Neuronal stem cell (in vitro differentiated cells): ENCODE data around the gene BAZ2B.

Experiments used
- DNase-seq: peaks from one replicate; pipeline ENCODE4 v3.0.0-alpha.2; 2013; ENCODE audit warnings: low spot score
- H2AFZ ChIP-seq: one replicate; pipeline ENCODE4 v1.6.1; 2013; ENCODE audit warnings: mild to moderate bottlenecking, low read length, inconsistent platforms
- H2AK5ac ChIP-seq: 2 replicates; pipeline ENCODE4 v1.6.1; 2013; ENCODE audit warnings: low read depth, mild to moderate bottlenecking, inconsistent platforms, low read length, moderate library complexity, mixed read lengths
- H2BK120ac ChIP-seq: 2 replicates; pipeline ENCODE4 v1.6.1; 2013; ENCODE audit warnings: low read depth, mild to moderate bottlenecking, inconsistent platforms, low read length, moderate library complexity, mixed read lengths
- H2BK12ac ChIP-seq: one replicate; pipeline ENCODE4 v1.6.1; 2013; ENCODE audit warnings: low read length, inconsistent platforms
- H2BK15ac ChIP-seq: 2 replicates; pipeline ENCODE4 v1.6.1; 2013; ENCODE audit warnings: mild to moderate bottlenecking, low read length, inconsistent platforms, mixed read lengths
- H2BK5ac ChIP-seq: one replicate; pipeline ENCODE4 v1.6.1; 2013; ENCODE audit warnings: inconsistent platforms, mild to moderate bottlenecking, low read length, moderate library complexity
- H3K14ac ChIP-seq: one replicate; pipeline ENCODE4 v1.6.1; 2013; ENCODE audit warnings: low read length, inconsistent platforms
- H3K18ac ChIP-seq: 2 replicates; pipeline ENCODE4 v1.6.1; 2013; ENCODE audit warnings: low read length, inconsistent platforms
- H3K23ac ChIP-seq: 2 replicates; pipeline ENCODE4 v1.6.1; 2013; ENCODE audit warnings: low read depth, mild to moderate bottlenecking, mixed read lengths, low read length, inconsistent platforms; ENCODE audit not compliant: poor library complexity
- H3K27ac ChIP-seq: replicated peaks from 3 replicates; pipeline ENCODE4 v1.5.1; 2013; ENCODE audit warnings: low read length, inconsistent platforms
- H3K27me3 ChIP-seq, 3 experiments: 2 replicates each; pipeline ENCODE4 v1.6.1; 2013; ENCODE audit warnings: low read length in 3 of 3, mild to moderate bottlenecking in 2 of 3, inconsistent platforms in 1 of 3, low read depth in 1 of 3, mixed read lengths in 1 of 3, moderate library complexity in 1 of 3; ENCODE audit not compliant: control insufficient read depth in 3 of 3, insufficient read depth in 3 of 3
- H3K36me3 ChIP-seq, 2 donors: replicated peaks in 1 of 2; 2 replicates each; pipeline ENCODE4 v1.6.1; 2013; ENCODE audit warnings: low read length in 2 of 2; ENCODE audit not compliant: control insufficient read depth in 2 of 2, insufficient read depth in 2 of 2
- H3K4ac ChIP-seq: 2 replicates; pipeline ENCODE4 v1.6.1; 2013; ENCODE audit warnings: inconsistent platforms, mild to moderate bottlenecking, low read length, moderate library complexity
- H3K4me1 ChIP-seq, 2 donors: 1 replicate in 1 of 2; 2 replicates in 1 of 2; pipeline ENCODE4 v1.6.1; 2013; ENCODE audit warnings: low read length in 2 of 2, low read depth in 1 of 2; ENCODE audit not compliant: control insufficient read depth in 2 of 2, insufficient read depth in 1 of 2
- H3K4me2 ChIP-seq: one replicate; pipeline ENCODE4 v1.6.1; 2013; ENCODE audit warnings: mild to moderate bottlenecking, low read length, inconsistent platforms; ENCODE audit not compliant: insufficient read depth, poor library complexity, severe bottlenecking
- H3K4me3 ChIP-seq, 2 donors: 2 replicates each; pipeline ENCODE4 v1.5.1; 2013; ENCODE audit warnings: low read length in 2 of 2, mild to moderate bottlenecking in 2 of 2, inconsistent platforms in 1 of 2, moderate library complexity in 1 of 2
- H3K79me1 ChIP-seq: one replicate; pipeline ENCODE4 v1.6.1; 2013; ENCODE audit warnings: low read depth, mild to moderate bottlenecking, inconsistent platforms, low read length, moderate library complexity
- H3K9ac ChIP-seq: one replicate; pipeline ENCODE4 v1.6.1; 2013; ENCODE audit warnings: mild to moderate bottlenecking, low read depth, low read length, inconsistent platforms; ENCODE audit not compliant: poor library complexity
- H3K9me3 ChIP-seq, 2 donors: replicated peaks in 1 of 2; 2 replicates each; pipeline versions ENCODE3 to v1.6.1; 2013; ENCODE audit warnings: low read length in 2 of 2, mild to moderate bottlenecking in 2 of 2, inconsistent platforms in 1 of 2, low read depth in 1 of 2, mixed read lengths in 1 of 2, moderate library complexity in 1 of 2; ENCODE audit not compliant: control insufficient read depth in 2 of 2, insufficient read depth in 1 of 2
- H4K8ac ChIP-seq: one replicate; pipeline ENCODE4 v1.6.1; 2013; ENCODE audit warnings: low read depth, mild to moderate bottlenecking, inconsistent platforms, low read length, moderate library complexity
- H4K91ac ChIP-seq: one replicate; pipeline ENCODE4 v1.6.1; 2013; ENCODE audit warnings: low read length, low read depth, mild to moderate bottlenecking, inconsistent platforms; ENCODE audit not compliant: poor library complexity
- WGBS, 2 donors: extraction: QIAGEN DNeasy Blood & Tissue Kit; methylation state at CpG; one replicate each; pipeline ENCODE4 v1.1.7; 2013; ENCODE audit warnings: missing lambda C conversion rate in 2 of 2, mixed read lengths in 1 of 2; ENCODE audit not compliant: insufficient read length in 2 of 2, insufficient replicate concordance in 1 of 2; ENCODE audit errors: extremely low coverage in 2 of 2; 5-methylcytosine and 5-hydroxymethylcytosine counted together

BAZ2B gene

GRCh38 chr2:159300586-159300985 is 315.8 kb downstream of the BAZ2B start:
- no peaks in the 10 kb centered on the region for H3K36me3 ChIP-seq
- no peak for DNase-seq
- no peak overlapping the region for H2BK5ac ChIP-seq
- no peak overlapping the region for H3K14ac ChIP-seq
- H3K4me1 ChIP-seq = no peaks in the 10 kb centered on the region
- H2BK12ac ChIP-seq = no peak overlapping the region
- no peaks in the 10 kb centered on the region for H3K27me3 ChIP-seq
- H4K8ac ChIP-seq = no peak overlapping the region
- H3K79me1 ChIP-seq = no peaks in the 10 kb centered on the region
- H2AK5ac ChIP-seq = no peak overlapping the region
- no peak overlapping the region for H3K4me3 ChIP-seq
- no CpG with 5 or more reads among the region's 3 CpGs for WGBS, 2 donors
- H2BK120ac ChIP-seq = no peak overlapping the region
- H2AFZ ChIP-seq = no peak overlapping the region
- H3K23ac ChIP-seq = no peak overlapping the region
- H2BK15ac ChIP-seq = no peak overlapping the region
- H3K9me3 ChIP-seq = peaks cover 3 to 11% of the 10 kb centered on the region in 2 donors
- H3K27ac ChIP-seq = no peak overlapping the region
- H3K18ac ChIP-seq = no peak overlapping the region
- H3K9ac ChIP-seq = no peak overlapping the region
- no peak overlapping the region for H3K4me2 ChIP-seq
- no peak overlapping the region for H4K91ac ChIP-seq
- H3K4ac ChIP-seq = no peak overlapping the region

GRCh38 chr2:159298967-159299366 is 317.4 kb downstream of the BAZ2B start:
- H3K27ac ChIP-seq = no peak overlapping the region
- H3K9me3 ChIP-seq = peaks cover 3 to 10% of the 10 kb centered on the region in 2 donors
- no peaks in the 10 kb centered on the region for H3K36me3 ChIP-seq
- H2BK15ac ChIP-seq = no peak overlapping the region
- no peak overlapping the region for H2BK12ac ChIP-seq
- no peak overlapping the region for H3K23ac ChIP-seq
- H3K18ac ChIP-seq = no peak overlapping the region
- no peaks in the 10 kb centered on the region for H3K27me3 ChIP-seq
- H3K79me1 ChIP-seq = no peaks in the 10 kb centered on the region
- H2BK5ac ChIP-seq = no peak overlapping the region
- H3K9ac ChIP-seq = no peak overlapping the region
- DNase-seq = no peak
- no peak overlapping the region for H3K14ac ChIP-seq
- H3K4me3 ChIP-seq = no peak overlapping the region
- H2BK120ac ChIP-seq = no peak overlapping the region
- H3K4ac ChIP-seq = no peak overlapping the region
- H3K4me2 ChIP-seq = no peak overlapping the region
- no peak overlapping the region for H4K8ac ChIP-seq
- H3K4me1 ChIP-seq = no peaks in the 10 kb centered on the region
- no peak overlapping the region for H4K91ac ChIP-seq
- no peak overlapping the region for H2AFZ ChIP-seq
- H2AK5ac ChIP-seq = no peak overlapping the region

GRCh38 chr2:159297042-159297707 is 319.2 kb downstream of the BAZ2B start:
- Histone ChIP-seq H3K9ac (no peak overlapping the region), H2BK5ac (no peak overlapping the region), H2BK12ac (no peak overlapping the region), H3K27me3 (no peaks in the 10 kb centered on the region), H3K14ac (no peak overlapping the region), H2AK5ac (no peak overlapping the region), H3K36me3 (no peaks in the 10 kb centered on the region), H2BK15ac (no peak overlapping the region), H3K4ac (no peak overlapping the region), H2AFZ (no peak overlapping the region), H4K8ac (no peak overlapping the region), H3K4me2 (no peak overlapping the region), H3K9me3 (peaks cover 3 to 7% of the 10 kb centered on the region in 2 donors), H3K4me1 (peaks cover under 1 to 1% of the 10 kb centered on the region in 2 donors), H3K27ac (no peak overlapping the region), H3K23ac (no peak overlapping the region), H3K79me1 (no peaks in the 10 kb centered on the region), H3K4me3 (no peak overlapping the region), H3K18ac (no peak overlapping the region), H2BK120ac (no peak overlapping the region), H4K91ac (no peak overlapping the region)
- no CpG with 5 or more reads among the region's 5 CpGs for WGBS, 2 donors
- DNase-seq = no peak

DNA sequence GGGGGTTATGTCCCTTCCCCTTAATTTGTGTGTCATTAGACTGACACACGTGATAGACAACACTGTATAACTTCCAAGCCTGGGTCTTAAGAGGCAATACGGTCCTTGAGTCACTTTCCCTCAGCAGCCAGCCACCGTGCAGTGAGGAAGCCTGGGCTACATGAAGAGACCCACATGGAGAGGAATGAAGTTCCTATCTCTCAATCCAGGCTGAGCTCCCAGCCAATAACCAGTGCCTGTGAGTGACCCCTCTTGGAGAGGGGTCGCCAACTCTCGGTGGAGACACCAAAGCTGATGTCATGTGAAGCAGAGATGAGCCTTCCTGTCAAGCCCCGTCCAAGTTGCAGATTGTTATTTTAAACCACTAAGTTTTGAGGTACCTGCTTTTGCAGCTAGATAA is 324.2 kb downstream of the BAZ2B start:
- DNase-seq = no peak
- Histone ChIP-seq H2BK15ac (no peak overlapping the region), H3K4me2 (no peak overlapping the region), H3K18ac (peak overlapping the region; percentile 17), H3K79me1 (no peaks in the 10 kb centered on the region), H3K4me3 (no peak overlapping the region), H2BK5ac (no peak overlapping the region), H2BK120ac (no peak overlapping the region), H3K4me1 (peaks cover 3 to 4% of the 10 kb centered on the region in 2 donors), H4K91ac (no peak overlapping the region), H2AFZ (peak overlapping the region; percentile 80), H3K23ac (no peak overlapping the region), H3K27me3 (no peaks in the 10 kb centered on the region), H3K14ac (no peak overlapping the region), H3K9me3 (peaks cover 0 to 2% of the 10 kb centered on the region in 2 donors), H3K9ac (no peak overlapping the region), H4K8ac (no peak overlapping the region), H3K27ac (no peak overlapping the region), H2BK12ac (no peak overlapping the region), H2AK5ac (no peak overlapping the region), H3K4ac (no peak overlapping the region), H3K36me3 (no peaks in the 10 kb centered on the region)
- no CpG with 5 or more reads among the region's 6 CpGs for WGBS, 2 donors
